ENCODE results near the gene ASB13.

The ASB13 gene

GRCh38 chr10:5649746-5650145 is 16.6 kb downstream of the ASB13 start:
- H3K4me3 ChIP-seq (replicated peaks; ENCODE audit: low read depth, low read length) = no peak overlapping the region
- TF ChIP-seq CTCF (IDR thresholded peaks at IDR 0.05; ENCODE audit: low read depth, low read length, missing control alignments) = no peak
- no peak for DNase-seq (ENCODE audit: extremely low read depth, low read depth)

- DNase-seq (ENCODE audit: extremely low read depth, low read depth) = no peak
- TF ChIP-seq CTCF (IDR thresholded peaks at IDR 0.05; ENCODE audit: low read depth, low read length, missing control alignments) = no peak
- no peak overlapping the region for H3K4me3 ChIP-seq (replicated peaks; ENCODE audit: low read depth, low read length)
Measured at GRCh38 chr10:5648494-5649457, 17.6 kb downstream of the ASB13 start.

- H3K4me3 ChIP-seq (replicated peaks; ENCODE audit: low read depth, low read length) = no peak overlapping the region
- TF ChIP-seq CTCF (IDR thresholded peaks at IDR 0.05; ENCODE audit: low read depth, low read length, missing control alignments) = no peak
- DNase-seq (ENCODE audit: extremely low read depth, low read depth) = no peak
Measured at GRCh38 chr10:5647507-5648240, 18.7 kb downstream of the ASB13 start.

- no peak for DNase-seq (ENCODE audit: extremely low read depth, low read depth)
- H3K4me3 ChIP-seq (replicated peaks; ENCODE audit: low read depth, low read length) = no peak overlapping the region
- TF ChIP-seq CTCF (IDR thresholded peaks at IDR 0.05; ENCODE audit: low read depth, low read length, missing control alignments) = no peak
Measured at GRCh38 chr10:5645944-5646617, 20.3 kb downstream of the ASB13 start.

GRCh38 chr10:5645375-5645774 is 21.0 kb downstream of the ASB13 start:
- TF ChIP-seq CTCF (IDR thresholded peaks at IDR 0.05; ENCODE audit: low read depth, low read length, missing control alignments) = no peak
- DNase-seq (ENCODE audit: extremely low read depth, low read depth) = no peak
- H3K4me3 ChIP-seq (replicated peaks; ENCODE audit: low read depth, low read length) = no peak overlapping the region

GRCh38 chr10:5644930-5645329 is 21.5 kb downstream of the ASB13 start:
- H3K4me3 ChIP-seq (replicated peaks; ENCODE audit: low read depth, low read length) = no peak overlapping the region
- no peak for TF ChIP-seq CTCF (IDR thresholded peaks at IDR 0.05; ENCODE audit: low read depth, low read length, missing control alignments)

More at GRCh38 chr10:5644930-5645329, 21.5 kb downstream of the ASB13 start:
- DNase-seq (ENCODE audit: extremely low read depth, low read depth) = no peak
